NCI-H2196 (cell line): ENCODE results near the gene DPP7.

Source experiments
- DNase-seq: peaks from one replicate; lab custom pipeline; 2025; ENCODE audit not compliant: unreplicated experiment; lab: John Stamatoyannopoulos, UW

The DPP7 gene

DNA sequence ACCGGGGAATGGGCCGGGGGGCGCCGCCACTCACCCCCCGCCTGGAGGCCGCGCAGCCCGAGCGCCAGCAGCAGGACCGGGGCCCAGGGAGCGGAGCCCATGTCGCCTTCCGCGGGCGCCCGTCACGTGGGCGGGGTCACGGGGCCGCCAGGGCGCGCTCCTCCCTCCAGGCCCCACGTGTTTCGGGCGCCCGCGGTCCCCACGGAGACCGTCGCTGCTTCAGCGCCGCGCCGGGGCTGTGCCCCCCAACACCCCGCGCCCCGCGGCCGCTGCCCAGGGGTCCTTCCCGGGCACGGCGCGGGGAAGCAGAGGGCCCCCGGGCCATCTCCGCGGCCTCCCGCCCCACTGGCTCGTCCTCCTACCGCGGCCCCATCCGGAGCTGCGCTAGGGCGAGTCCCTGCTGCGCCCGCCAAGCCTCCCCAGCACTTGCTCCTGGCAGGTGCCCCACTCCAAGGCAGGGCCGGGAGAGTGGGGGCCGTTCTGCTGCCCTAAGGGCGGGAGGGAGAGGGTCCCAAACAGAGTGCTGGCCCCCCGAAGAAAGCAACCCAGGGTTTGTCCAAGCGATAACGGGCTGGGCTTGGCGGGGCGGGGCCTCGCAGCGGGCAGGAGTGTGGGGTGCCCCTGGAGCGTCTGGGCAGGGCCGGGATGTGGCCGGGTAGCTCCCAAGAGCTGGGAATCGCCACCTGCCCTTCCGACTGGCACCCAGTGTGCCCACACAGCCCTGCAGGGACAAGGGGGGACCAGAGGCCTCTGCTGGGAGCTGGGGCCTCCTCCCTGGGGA, at the start of gene DPP7:
Gene DPP7 (minus strand): TSS at position 121 of the 781 bp plus-strand sequence. CDS start 20 bp downstream, at position 101.
- peak; percentile 50 for DNase-seq

GRCh38 chr9:137163805-137164204, 49.3 kb upstream of the DPP7 start:
- DNase-seq: no peak

DNA sequence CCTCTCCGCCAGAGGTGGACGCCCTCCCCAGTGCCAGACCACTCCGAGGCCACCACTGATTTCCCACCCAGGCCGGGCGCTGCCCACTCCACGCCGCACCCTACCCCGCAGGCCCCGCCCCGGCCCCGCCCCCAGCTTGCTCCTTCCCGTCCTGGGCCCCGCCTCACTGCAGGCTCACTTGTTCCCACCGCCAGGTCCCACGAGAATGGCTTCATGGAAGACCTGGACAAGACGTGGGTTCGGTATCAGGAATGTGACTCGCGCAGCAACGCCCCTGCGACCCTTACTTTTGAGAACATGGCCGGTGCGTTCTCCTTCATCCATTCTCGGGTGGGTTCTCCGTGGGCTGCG, 48.8 kb upstream of the DPP7 start:
- no peak for DNase-seq

- DNase-seq: no peak
Observed at GRCh38 chr9:137162505-137163364, 48.2 kb upstream of the DPP7 start.

DNA sequence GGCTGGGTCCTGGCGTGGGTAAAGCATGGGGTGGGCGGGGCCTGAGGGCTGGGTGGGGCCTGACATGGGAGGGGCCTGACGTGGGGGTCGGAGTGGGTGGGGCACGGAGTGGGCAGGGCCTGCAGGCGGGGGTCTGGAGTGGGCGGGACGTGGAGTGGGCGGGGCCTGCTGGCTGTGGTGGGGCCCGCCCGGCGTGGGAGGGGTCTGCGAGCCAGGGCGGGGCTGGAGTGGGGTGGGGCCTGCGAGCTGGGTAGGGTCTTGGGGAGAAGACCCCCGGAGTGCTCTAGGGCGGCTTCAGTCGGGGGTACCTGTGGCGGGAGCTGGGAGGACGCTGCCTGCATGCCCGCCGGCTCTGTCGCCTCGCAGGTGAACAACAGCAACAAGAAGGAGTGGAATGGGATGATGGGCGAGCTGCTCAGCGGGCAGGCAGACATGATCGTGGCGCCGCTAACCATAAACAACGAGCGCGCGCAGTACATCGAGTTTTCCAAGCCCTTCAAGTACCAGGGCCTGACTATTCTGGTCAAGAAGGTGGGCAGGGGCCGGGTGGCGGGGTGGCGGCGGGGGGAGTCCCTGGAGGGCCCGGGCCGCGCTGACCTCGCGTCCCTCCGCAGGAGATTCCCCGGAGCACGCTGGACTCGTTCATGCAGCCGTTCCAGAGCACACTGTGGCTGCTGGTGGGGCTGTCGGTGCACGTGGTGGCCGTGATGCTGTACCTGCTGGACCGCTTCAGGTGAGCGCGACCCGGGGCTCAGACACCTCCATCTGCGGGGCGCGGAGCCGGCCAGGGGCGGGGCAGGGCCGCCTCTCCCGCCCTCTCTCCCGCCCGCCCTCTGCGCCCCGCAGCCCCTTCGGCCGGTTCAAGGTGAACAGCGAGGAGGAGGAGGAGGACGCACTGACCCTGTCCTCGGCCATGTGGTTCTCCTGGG, 47.3 kb upstream of the DPP7 start:
- no peak for DNase-seq

DNA sequence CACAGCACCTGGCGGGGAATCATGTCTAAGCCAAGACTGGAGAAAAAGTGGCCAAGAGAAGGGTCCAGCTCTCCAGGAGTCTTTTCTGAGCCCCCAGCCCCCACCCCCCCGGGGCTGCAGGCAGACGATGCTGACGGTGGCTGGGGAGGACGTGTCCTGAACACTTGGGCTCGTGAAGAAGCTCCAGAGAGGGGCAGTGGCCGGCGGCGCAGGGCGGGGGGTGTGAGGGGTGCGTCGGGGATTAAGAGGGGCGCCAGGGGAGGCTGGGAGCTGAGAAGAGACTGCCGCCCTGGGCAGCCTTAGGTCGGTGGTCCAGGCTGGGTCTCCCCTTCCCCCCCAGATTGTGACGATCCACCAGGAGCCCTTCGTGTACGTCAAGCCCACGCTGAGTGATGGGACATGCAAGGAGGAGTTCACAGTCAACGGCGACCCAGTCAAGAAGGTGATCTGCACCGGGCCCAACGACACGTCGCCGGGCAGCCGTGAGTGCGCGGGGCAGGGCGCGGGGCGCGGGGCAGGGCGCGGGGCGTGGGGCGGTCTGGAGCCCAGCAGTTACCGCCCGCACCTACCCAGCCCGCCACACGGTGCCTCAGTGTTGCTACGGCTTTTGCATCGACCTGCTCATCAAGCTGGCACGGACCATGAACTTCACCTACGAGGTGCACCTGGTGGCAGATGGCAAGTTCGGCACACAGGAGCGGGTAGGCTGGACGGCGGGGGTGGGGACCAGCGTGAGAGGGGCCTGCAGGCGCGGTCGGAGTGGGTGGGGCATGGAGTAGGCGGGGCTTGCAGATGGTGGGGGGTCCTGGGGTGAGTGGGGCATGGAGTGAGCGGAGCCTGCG, 46.4 kb upstream of the DPP7 start:
- DNase-seq: no peak

DNA sequence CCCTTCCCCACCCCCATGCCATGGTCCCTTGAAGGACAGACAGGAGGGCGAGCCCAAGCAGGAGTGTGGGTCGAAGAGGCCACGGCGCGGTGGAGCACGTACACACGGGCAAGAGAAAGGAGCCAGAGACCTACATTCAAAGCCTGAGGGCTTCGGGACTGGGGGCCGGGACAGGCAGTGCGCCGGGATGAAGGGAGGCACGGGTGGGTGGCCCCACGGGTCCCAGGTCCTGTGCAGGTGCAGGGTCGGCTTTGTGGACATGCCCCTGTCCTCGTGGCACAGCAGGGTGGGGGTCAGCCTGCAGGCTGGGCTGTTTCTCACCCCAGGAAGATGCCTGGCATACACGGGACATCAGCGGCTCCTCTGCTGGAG, 45.5 kb upstream of the DPP7 start:
- DNase-seq: no peak

DNA sequence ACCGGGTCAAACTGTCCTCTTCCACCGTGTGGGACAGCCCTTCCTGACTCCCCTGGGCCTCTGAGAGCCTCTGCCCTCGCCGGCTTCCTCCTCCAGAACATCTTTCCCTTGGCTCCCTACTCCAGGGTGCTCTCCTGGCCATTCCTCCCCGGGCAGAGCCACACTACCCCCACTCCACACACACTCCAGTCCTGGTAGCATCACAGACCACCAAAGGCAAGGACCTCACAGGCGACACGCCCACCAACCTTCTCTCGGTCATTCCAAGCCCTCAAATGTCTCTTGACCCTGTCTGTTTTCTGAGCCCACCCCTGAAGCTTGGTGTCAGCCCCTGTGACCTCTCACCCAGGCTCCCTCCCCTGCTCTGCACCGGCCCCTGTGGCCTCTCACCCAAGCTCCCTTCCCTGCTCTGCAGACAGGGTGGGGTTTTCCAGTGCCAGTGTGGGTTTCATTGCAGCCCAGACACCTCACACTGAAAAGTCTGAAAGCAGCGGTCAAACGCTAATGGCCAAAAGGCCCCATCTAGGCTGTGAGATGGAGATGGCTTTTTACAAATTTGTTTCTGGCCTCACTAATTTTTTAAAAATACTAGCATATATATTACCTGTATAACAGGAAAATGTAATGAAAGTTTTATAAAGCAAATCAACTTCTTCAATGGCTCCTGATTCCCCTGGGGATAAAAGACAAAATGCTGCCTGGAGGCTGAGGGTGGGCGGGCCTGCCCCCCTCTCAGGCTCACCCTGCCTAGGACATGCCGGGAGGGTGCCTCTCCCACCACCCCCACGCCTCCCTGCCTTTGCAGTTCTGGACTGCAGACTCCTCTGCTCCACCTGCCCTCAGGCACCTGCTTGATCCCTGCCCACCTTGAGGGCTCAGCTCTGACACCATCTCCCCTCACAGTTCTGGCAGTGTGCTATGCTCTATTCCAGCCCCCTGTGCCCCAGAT, 44.8 kb upstream of the DPP7 start:
- no peak for DNase-seq

DNA sequence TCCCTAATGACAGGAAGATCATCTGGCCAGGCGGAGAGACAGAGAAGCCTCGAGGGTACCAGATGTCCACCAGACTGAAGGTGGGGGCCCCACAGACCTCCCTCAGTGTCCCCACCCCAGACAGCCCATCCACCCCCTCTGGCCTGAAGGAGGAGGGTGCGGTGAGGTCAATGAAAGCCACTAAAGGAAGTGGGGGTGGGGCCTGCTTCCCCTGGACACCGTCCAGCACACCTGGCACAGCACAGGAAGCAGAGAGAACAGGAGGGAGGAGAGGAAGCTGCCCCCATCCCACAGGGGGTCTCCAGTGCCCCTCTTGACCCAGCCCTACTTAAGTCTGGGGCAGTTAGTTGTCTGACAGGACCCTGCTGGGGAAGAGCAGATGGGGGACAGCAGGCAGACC, 44.1 kb upstream of the DPP7 start:
- DNase-seq: peak; percentile 29

- no peak for DNase-seq
Observed at GRCh38 chr9:137157618-137158415, 43.3 kb upstream of the DPP7 start.

GRCh38 chr9:137156567-137157375, 42.2 kb upstream of the DPP7 start:
- no peak for DNase-seq

GRCh38 chr9:137152844-137153405, 38.4 kb upstream of the DPP7 start:
- DNase-seq: no peak

GRCh38 chr9:137150617-137151457, 36.3 kb upstream of the DPP7 start:
- DNase-seq: peak; percentile 81

- DNase-seq: no peak
Observed at GRCh38 chr9:137149942-137150616, 35.5 kb upstream of the DPP7 start.

GRCh38 chr9:137149363-137149762, 34.8 kb upstream of the DPP7 start:
- no peak for DNase-seq

- DNase-seq: no peak
Observed at GRCh38 chr9:137148661-137149060, 34.1 kb upstream of the DPP7 start.
